Liver (tissue), 9 donors: ENCODE results near the gene SNX17. TPM values are rescaled to one million over a fixed set of nuclear protein-coding genes. Genes with fewer than 3 reads are reported as not detected.
A peak's percentile ranks its signal among the peaks of the same experiment; 100 is the strongest.

ENCODE experiments used
- DNase-seq: peaks from one replicate; pipeline ENCODE4 v3.0.0-alpha.2; 2017; ENCODE audit warnings: low spot score
- H3K27ac ChIP-seq, 2 donors: one replicate each; pipeline ENCODE4 v1.7.0; 2013; ENCODE audit warnings: inconsistent platforms in 2 of 2, low read length in 2 of 2, control low read depth in 1 of 2, low read depth in 1 of 2, mild to moderate bottlenecking in 1 of 2
- H3K27me3 ChIP-seq, 4 donors: one replicate each; pipeline versions ENCODE4 v1.6.1 to v1.7.0; 2013; ENCODE audit warnings: low read length in 3 of 4, inconsistent platforms in 1 of 4, mild to moderate bottlenecking in 1 of 4, moderate library complexity in 1 of 4; ENCODE audit not compliant: control insufficient read depth in 4 of 4, insufficient read depth in 4 of 4
- H3K36me3 ChIP-seq, 4 donors: one replicate each; pipeline versions ENCODE4 v1.6.1 to v1.7.0; 2013; ENCODE audit warnings: low read length in 3 of 4, mild to moderate bottlenecking in 3 of 4, low read depth in 1 of 4, moderate library complexity in 1 of 4; ENCODE audit not compliant: control insufficient read depth in 4 of 4, insufficient read depth in 3 of 4
- H3K4me1 ChIP-seq, 4 donors: one replicate each; pipeline versions ENCODE4 v1.6.1 to v1.7.0; 2013; ENCODE audit warnings: low read length in 3 of 4, mild to moderate bottlenecking in 3 of 4, moderate library complexity in 1 of 4; ENCODE audit not compliant: control insufficient read depth in 4 of 4, insufficient read depth in 4 of 4
- H3K4me3 ChIP-seq, 3 donors: one replicate each; pipeline versions ENCODE4 v1.6.1 to v1.7.0; 2013; ENCODE audit warnings: low read length in 3 of 3, control low read depth in 1 of 3, low read depth in 1 of 3, mild to moderate bottlenecking in 1 of 3
- H3K9ac ChIP-seq, 2 donors: one replicate each; pipeline ENCODE4 v1.7.0; 2013; ENCODE audit warnings: low read length in 2 of 2, mild to moderate bottlenecking in 2 of 2, moderate library complexity in 2 of 2, control low read depth in 1 of 2, low read depth in 1 of 2
- H3K9me3 ChIP-seq, 4 donors: one replicate each; pipeline versions ENCODE4 v1.6.1 to v1.7.0; 2013; ENCODE audit warnings: low read length in 3 of 4; ENCODE audit not compliant: control insufficient read depth in 4 of 4
- ATF3 ChIP-seq: IDR thresholded peaks from 2 replicates; pipeline ENCODE4 v1.6.1; 2016; ENCODE audit warnings: antibody characterized with exemption
- CTCF ChIP-seq: fragments of 150-350 bp; IDR thresholded peaks from 2 replicates; pipeline ENCODE4 v1.5.1; 2017; ENCODE audit warnings: improper control_type of control experiment, low read depth, low read length; ENCODE audit not compliant: missing input control
- EGR1 ChIP-seq, 2 donors: IDR thresholded peaks; 2 replicates each; pipeline ENCODE4 v1.6.1; 2016 to 2018; ENCODE audit warnings: antibody characterized with exemption in 2 of 2, low read depth in 2 of 2
- FOXA1 ChIP-seq: IDR thresholded peaks from 2 replicates; pipeline ENCODE4 v1.6.1; 2016; ENCODE audit warnings: antibody characterized with exemption
- FOXA2 ChIP-seq: IDR thresholded peaks from 2 replicates; pipeline ENCODE4 v1.6.1; 2016; ENCODE audit warnings: antibody characterized with exemption
- GABPA ChIP-seq, 2 donors: IDR thresholded peaks in 1 of 2; conservative IDR thresholded peaks in 1 of 2; 2 replicates each; pipeline ENCODE4 v1.6.1; 2016; ENCODE audit warnings: antibody characterized with exemption in 2 of 2, mild to moderate bottlenecking in 1 of 2, moderate library complexity in 1 of 2
- HNF4A ChIP-seq, 2 donors: conservative IDR thresholded peaks; 2 replicates each; pipeline ENCODE4 v1.6.1; 2016; ENCODE audit warnings: antibody characterized with exemption in 2 of 2, mild to moderate bottlenecking in 2 of 2
- HNF4G ChIP-seq: IDR thresholded peaks from 2 replicates; pipeline ENCODE4 v1.6.1; 2016; ENCODE audit warnings: antibody characterized with exemption
- JUND ChIP-seq, 2 donors: IDR thresholded peaks; 2 replicates each; pipeline ENCODE4 v1.6.1; 2016; ENCODE audit warnings: antibody characterized with exemption in 2 of 2
- MAX ChIP-seq: IDR thresholded peaks from 2 replicates; pipeline ENCODE4 v1.6.1; 2016; ENCODE audit warnings: antibody characterized with exemption
- NR2F2 ChIP-seq: IDR thresholded peaks from 2 replicates; pipeline ENCODE4 v1.6.1; 2016; ENCODE audit warnings: antibody characterized with exemption
- RAD21 ChIP-seq, 2 donors: IDR thresholded peaks; 2 replicates each; pipeline ENCODE4 v1.6.1; 2016; ENCODE audit warnings: antibody characterized with exemption in 2 of 2, mild to moderate bottlenecking in 2 of 2
- RXRA ChIP-seq, 2 donors: IDR thresholded peaks; 2 replicates each; pipeline ENCODE4 v1.6.1; 2017 to 2018; ENCODE audit warnings: antibody characterized with exemption in 2 of 2, mild to moderate bottlenecking in 1 of 2
- SP1 ChIP-seq: IDR thresholded peaks from 2 replicates; pipeline ENCODE4 v1.6.1; 2018; ENCODE audit warnings: antibody characterized with exemption, mild to moderate bottlenecking
- TAF1 ChIP-seq: conservative IDR thresholded peaks from 2 replicates; pipeline ENCODE4 v1.6.1; 2016; ENCODE audit warnings: antibody characterized with exemption, mild to moderate bottlenecking
- YY1 ChIP-seq: IDR thresholded peaks from 2 replicates; pipeline ENCODE4 v1.6.1; 2016; ENCODE audit warnings: antibody characterized with exemption, mild to moderate bottlenecking
- ZBTB33 ChIP-seq: IDR thresholded peaks from 2 replicates; pipeline ENCODE4 v1.6.1; 2016; ENCODE audit warnings: antibody characterized with exemption
- WGBS: extraction: QIAGEN DNeasy Blood & Tissue Kit; methylation state at CpG from one replicate; pipeline ENCODE4 v1.1.7; 2013; 5-methylcytosine and 5-hydroxymethylcytosine counted together
- polyA plus RNA-seq, 2 donors: library from polyadenylated mRNA; stranded (reverse) in 1 of 2; unstranded in 1 of 2; fragments of 200-250 nt in 1 of 2; fragments of >200 nt in 1 of 2; fragmentation: Nextera tagmentation in 1 of 2; extraction: Ambion mirVana in 1 of 2; gene quantifications; one replicate each; pipeline versions ENCODE4 v1.2.1 to v1.2.3, GENCODE V29; 2013 to 2015
- total RNA-seq, 2 donors: library from RNA; depleted of rRNA; stranded (reverse); fragments of >200 nt; gene quantifications; one replicate each; pipeline ENCODE4 v1.2.3, GENCODE V29; 2014
- donor health status: healthy.
- donor health status: healthy.
- donor health status: healthy.
- donor health status: healthy.
- donor health status: healthy.

SNX17 gene
- total and polyA plus RNA-seq, 4 donors = 53.7 to 65.3 (median 59.1) TPM

- TF ChIP-seq ATF3 (no peak), HNF4G (no peak), GABPA (IDR thresholded peaks at IDR 0.05 in 1 of 2, conservative IDR thresholded peaks at IDR 0.05 in 1 of 2) (peak; percentile 62 to 91), RAD21 (IDR thresholded peaks at IDR 0.05) (no peak), EGR1 (IDR thresholded peaks at IDR 0.05; ENCODE audit: low read depth in 2 of 2) (no peak), NR2F2 (no peak), MAX (peak; percentile 92), SP1 (peak; percentile 59), YY1 (peak; percentile 73)
These were observed 39.1 kb downstream of the SNX17 start, which contains the start of gene PPM1G (continued) for GRCh38 chr2:27409321-27410073.

GRCh38 chr2:27412419-27413152 lies 42.2 kb downstream of the SNX17 start:
- Histone ChIP-seq H3K36me3 (no peaks in the 10 kb centered on the region), H3K27ac (no peak overlapping the region), H3K9ac (no peak overlapping the region), H3K4me3 (no peak overlapping the region), H3K9me3 (no peaks in the 10 kb centered on the region), H3K27me3 (no peaks in the 10 kb centered on the region), H3K4me1 (peaks cover 4 to 19% (median 13%) of the 10 kb centered on the region in 4 donors)
- DNase-seq = no peak
- TF ChIP-seq GABPA (IDR thresholded peaks at IDR 0.05 in 1 of 2, conservative IDR thresholded peaks at IDR 0.05 in 1 of 2) (no peak), SP1 (no peak), RXRA (IDR thresholded peaks at IDR 0.05) (no peak), JUND (IDR thresholded peaks at IDR 0.05) (no peak), ATF3 (no peak), CTCF (no peak), FOXA2 (no peak), YY1 (no peak), TAF1 (no peak)
- WGBS = 88% methylated on average over 9 of the region's 9 CpGs

DNA sequence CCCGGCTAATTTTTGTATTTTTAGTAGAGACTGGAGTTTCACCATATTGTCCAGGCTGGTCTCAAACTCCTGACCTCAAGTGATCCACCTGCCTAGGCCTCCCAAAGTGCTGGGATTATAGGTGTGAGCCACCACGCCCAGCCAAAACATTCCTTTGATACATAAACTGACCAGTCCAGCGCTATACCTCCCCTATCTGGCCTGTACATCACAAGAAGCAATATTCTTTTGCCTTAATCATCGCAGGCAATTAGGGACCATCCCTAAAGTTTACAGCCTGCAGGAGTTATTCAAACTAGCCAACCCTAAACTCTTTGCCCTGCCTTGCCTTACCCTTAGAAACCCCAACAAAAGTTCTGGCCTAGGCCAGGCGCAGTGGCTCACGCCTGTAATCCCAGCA lies 45.7 kb downstream of the SNX17 start:
- no peaks in the 10 kb centered on the region for H3K27me3 ChIP-seq
- no peak for TF ChIP-seq FOXA1
- TF ChIP-seq CTCF = no peak
- no peak for TF ChIP-seq GABPA (IDR thresholded peaks at IDR 0.05 in 1 of 2, conservative IDR thresholded peaks at IDR 0.05 in 1 of 2)
- TF ChIP-seq MAX = no peak
- TF ChIP-seq FOXA2 = no peak
- TF ChIP-seq NR2F2 = no peak
- TF ChIP-seq HNF4G = no peak
- TF ChIP-seq ZBTB33 = no peak
- TF ChIP-seq HNF4A (conservative IDR thresholded peaks at IDR 0.05) = no peak
- H3K9me3 ChIP-seq = no peaks in the 10 kb centered on the region
- H3K27ac ChIP-seq = no peak overlapping the region
- H3K9ac ChIP-seq = no peak overlapping the region
- no peaks in the 10 kb centered on the region for H3K4me1 ChIP-seq
- H3K4me3 ChIP-seq = no peak overlapping the region
- no peaks in the 10 kb centered on the region for H3K36me3 ChIP-seq
- 94% methylated on average over 6 of the region's 6 CpGs for WGBS
- DNase-seq = no peak
